Coronary artery (tissue), 2 donors: ENCODE data around the gene PNMA6E.

Experiments
- DNase-seq: peaks from one replicate; pipeline ENCODE4 v3.0.0-alpha.2; 2017; ENCODE audit warnings: low spot score
- H3K27ac ChIP-seq, 2 donors: fragments of 200-600 bp; sonication (generic); one replicate each; pipeline ENCODE4 v1.5.1; 2016 to 2019
- H3K4me3 ChIP-seq: fragments of 200-600 bp; sonication (generic); 2 replicates; pipeline ENCODE4 v1.5.1; 2016; ENCODE audit warnings: mild to moderate bottlenecking, moderate library complexity
- TF ChIP-seq, protein P1 (sequence below): fragments of 200-600 bp; sonication (generic); IDR thresholded peaks from one replicate; pipeline ENCODE4 v1.5.1; 2019; ENCODE audit warnings: antibody characterized with exemption

PNMA6E gene

DNA sequence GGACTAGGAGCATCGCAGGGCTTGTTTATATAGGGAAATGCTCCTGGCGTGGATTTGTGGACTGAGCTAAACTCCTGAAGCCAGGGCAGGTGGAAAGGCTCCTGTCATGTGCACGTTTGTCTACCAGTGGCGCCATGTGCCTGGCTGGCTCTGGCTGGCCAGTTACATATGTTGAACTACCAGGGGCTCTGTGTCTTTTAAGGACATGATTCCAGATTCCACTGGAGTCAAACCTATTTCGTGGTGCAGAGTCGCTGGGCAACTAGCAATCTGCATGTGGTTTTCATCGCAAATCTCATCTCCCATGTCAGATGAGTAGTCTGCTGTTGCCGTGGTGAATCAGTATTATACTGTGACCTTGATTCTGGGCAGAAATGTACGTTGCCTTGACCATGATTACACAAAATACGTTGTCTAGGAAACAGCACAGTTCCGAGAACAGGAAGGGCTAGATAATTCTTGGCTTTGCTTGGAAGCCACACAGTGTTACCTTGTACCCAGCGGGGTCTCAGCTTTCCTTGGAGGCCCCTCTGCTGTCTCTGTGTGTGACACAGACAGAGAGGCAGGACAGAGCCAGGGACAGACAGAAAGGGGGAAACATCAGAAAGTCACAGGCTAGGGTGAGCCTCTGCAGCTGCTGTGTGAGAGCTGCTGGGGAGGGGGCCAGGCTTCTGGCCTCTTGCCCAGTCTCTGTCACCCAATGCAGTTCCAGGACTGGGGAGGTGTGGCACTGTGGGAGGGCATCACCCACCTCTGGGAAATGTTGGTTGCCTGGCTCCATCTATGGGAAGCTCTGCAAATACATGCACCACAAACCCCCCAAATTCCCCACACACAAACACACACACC, 19.2 kb downstream of the PNMA6E start:
- TF ChIP-seq, protein P1, sequence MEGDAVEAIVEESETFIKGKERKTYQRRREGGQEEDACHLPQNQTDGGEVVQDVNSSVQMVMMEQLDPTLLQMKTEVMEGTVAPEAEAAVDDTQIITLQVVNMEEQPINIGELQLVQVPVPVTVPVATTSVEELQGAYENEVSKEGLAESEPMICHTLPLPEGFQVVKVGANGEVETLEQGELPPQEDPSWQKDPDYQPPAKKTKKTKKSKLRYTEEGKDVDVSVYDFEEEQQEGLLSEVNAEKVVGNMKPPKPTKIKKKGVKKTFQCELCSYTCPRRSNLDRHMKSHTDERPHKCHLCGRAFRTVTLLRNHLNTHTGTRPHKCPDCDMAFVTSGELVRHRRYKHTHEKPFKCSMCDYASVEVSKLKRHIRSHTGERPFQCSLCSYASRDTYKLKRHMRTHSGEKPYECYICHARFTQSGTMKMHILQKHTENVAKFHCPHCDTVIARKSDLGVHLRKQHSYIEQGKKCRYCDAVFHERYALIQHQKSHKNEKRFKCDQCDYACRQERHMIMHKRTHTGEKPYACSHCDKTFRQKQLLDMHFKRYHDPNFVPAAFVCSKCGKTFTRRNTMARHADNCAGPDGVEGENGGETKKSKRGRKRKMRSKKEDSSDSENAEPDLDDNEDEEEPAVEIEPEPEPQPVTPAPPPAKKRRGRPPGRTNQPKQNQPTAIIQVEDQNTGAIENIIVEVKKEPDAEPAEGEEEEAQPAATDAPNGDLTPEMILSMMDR: no peak
- peak; percentile 65 for DNase-seq
- Histone ChIP-seq H3K4me3 (no peak overlapping the region), H3K27ac (no peak overlapping the region)

DNA sequence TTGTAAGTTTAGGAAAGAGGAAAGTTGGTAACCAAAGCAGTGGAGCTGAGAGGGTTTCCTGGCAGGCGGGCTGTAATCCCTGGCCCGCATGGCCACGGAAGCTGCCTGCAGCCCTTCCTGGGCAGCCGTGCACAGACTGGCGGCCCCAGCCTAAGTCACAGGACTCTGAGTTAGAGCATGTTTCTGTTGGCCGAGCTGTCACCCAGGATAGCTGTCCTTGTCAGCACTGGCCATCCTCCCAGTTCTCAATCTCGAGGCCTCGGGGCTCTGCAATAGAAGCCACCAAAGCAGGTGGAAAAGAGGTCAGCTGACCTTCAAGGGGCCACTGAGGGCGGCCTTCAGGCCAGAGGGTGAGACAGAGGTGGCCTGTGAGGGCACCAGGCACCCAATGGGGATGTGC, 20.5 kb downstream of the PNMA6E start:
- Histone ChIP-seq H3K4me3 (no peak overlapping the region), H3K27ac (no peak overlapping the region)
- TF ChIP-seq, protein P1: no peak
- DNase-seq: peak; percentile 72

DNA sequence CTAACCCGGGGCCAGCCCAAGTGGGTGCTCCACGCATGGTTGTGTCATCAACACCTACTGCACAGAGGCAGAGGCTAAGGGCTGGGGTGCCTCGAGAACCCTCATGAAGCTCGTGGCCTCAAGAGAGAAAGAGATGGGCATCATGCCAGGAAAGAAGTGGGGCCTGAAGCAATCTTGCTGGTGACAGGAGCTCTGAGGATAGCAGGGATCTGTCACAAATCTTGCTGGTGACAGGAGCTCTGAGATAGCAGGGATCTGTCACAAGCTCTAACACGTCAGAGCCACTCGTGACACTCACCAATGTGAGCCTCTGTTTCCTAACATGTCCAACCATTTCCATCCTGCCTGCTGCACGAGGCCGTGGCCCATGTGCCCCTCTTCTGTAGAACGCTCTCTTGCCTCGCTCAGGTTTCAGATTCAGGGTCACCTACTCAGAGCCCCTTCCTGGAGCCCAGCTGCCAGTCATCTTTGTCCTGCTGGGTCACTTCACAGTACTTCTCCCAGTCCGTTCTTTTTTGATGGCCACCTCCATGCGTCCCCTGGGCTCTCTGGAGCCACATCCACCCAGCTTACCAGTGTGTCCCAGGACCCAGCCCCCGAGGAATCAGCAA, 21.1 kb downstream of the PNMA6E start:
- Histone ChIP-seq H3K27ac (no peak overlapping the region), H3K4me3 (no peak overlapping the region)
- TF ChIP-seq, protein P1: no peak
- DNase-seq: peak; percentile 63

DNA sequence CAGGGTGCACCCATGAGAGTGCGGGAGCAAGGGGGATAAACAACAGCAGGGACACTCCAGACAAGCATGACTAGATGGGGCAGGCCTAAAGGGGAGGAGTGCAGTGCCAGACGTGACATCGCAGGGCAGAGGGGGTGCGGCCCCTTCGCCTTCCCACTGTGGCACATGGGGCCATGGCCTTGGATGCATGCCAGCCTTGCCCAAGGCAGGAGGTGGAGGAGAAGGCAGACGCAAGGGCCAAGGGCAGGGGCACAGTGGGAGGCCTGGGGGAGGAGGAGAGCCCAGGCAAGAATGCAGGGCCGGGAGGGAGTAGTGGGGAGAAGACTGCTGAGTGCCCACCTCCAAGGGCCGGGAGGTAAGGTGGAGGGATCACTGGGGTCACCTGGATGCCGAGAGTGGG, 21.6 kb downstream of the PNMA6E start:
- Histone ChIP-seq H3K4me3 (no peak overlapping the region), H3K27ac (no peak overlapping the region)
- TF ChIP-seq, protein P1: no peak
- peak; percentile 43 for DNase-seq

DNA sequence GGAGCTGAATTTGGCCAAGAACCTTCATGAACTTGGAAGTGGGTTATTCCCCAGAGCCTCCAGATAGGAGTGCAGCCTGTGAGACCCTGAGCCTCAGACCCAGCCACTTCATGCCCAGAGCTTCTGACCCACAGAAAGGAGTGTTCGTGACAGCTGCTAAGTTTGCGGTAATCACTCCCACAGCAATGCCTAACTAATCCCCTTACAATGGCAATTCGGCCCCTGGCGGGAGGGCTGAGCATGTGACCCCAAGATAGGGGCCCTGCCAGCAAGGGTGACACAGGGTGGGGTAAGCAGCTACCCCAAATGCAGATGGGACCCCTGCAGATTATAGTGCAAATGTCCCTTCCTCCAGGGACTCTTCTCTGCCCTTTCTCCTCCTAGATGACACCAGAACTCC, 22.5 kb downstream of the PNMA6E start:
- no peak for DNase-seq
- H3K27ac ChIP-seq: no peak overlapping the region
- H3K4me3 ChIP-seq: no peak overlapping the region
- TF ChIP-seq, protein P1: no peak

DNA sequence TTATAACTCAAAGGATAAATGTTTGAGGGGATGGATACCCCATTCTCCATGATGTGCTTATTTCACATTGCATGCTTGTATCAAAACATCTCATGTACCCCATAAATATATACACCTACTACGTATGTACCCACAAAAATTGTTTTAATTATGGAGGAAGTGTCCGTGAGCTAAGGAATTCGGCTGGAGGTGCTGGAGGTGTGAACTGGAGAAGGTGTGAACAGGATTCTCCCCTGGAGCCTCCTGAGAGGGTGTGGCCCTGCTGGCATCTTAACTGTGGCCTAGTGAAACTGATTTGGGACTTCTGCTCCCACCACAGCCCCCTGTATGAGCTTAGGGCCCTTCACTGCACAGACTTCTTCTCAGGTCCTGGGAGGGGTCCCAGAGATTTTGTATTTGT, 23.4 kb downstream of the PNMA6E start:
- Histone ChIP-seq H3K4me3 (no peak overlapping the region), H3K27ac (no peak overlapping the region)
- no peak for DNase-seq
- TF ChIP-seq, protein P1: no peak

DNA sequence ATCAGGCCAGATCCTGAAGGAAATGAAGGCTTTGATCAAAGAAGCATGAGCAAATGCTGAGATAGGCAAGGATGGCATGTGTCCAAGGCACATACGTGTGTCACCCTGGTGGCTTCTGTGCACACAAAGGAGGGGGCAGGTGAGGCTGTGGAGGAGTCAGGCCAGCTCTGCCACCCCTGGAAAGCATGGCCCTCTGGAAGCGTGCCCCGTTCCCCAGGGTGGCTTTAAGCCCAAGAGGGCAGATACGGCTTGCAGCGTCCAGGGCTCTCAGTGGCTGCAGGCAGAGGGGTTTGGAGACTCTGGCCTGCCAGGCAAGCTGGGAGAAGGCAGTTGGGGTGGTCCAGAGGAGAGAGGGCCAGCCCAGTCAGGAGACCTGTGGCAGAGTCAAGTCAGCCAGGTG, 25.6 kb downstream of the PNMA6E start:
- DNase-seq: no peak
- no peak overlapping the region for H3K27ac ChIP-seq
- TF ChIP-seq, protein P1: no peak

More for the DNA sequence above, 25.6 kb downstream of the PNMA6E start:
- H3K4me3 ChIP-seq: no peak overlapping the region
